GM19238 (cell line): ENCODE data around the gene NFATC1.

Experiments used
- DNase-seq: peaks from one replicate; pipeline ENCODE4 v3.0.0; 2011; ENCODE audit warnings: low spot score; ENCODE audit not compliant: insufficient read length

Gene NFATC1

DNA sequence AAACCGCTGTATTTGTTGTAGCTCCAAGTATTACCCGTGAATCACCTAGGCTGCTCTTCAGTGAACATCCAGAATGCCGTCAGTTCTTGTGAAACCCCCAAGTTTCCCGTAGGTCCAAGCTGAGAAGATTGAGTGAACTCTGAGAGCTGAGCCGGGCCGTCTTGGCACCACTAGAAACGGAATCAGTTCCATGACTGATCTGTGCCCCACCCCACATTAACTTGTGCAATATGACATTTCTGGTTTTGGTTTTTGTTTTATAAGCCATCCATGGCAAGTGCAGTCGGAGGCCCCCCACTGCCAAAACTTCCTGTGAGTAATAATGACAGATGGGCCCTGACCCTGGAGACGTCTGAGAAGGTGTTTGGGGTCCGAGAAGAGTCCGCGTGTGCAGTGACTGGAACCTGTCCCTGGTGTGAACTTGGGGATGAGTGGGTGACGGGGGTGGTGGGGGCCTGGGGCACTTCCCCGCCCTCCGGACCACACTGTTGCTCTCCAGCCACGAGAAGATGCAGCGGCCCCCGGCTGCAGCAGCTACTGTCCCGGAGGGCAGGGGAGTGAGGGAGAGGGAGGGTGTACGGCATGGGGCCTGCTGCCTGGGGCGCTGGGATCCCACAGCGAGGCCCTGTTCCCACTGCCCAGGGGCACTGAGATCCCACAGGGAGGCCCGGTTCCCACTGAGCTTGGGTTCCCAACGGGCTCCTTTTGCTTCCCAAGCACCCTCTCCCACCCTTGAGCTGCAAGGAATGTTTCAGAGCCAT is 26.5 kb downstream of the NFATC1 start:
- DNase-seq = peak; percentile 46

DNA sequence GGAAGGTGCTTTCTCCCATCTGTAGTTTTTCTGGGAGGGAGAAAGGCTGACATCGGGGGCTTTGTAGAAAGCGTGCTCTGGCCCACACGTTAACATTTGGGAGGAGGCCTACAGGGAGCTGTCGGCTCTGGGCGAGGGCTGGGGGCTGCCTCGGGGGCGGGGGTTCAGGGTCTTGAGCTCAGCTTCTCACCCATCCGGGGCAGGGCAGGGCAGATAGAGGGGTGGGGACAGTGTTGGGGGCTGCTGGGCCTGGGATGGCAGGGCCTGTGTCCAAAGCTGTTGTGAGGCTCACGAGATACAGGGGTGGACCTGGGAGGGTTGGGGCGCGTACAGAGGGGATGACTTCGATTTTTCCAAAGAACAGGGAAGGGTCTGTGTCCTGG is 27.0 kb downstream of the NFATC1 start:
- DNase-seq = no peak

DNA sequence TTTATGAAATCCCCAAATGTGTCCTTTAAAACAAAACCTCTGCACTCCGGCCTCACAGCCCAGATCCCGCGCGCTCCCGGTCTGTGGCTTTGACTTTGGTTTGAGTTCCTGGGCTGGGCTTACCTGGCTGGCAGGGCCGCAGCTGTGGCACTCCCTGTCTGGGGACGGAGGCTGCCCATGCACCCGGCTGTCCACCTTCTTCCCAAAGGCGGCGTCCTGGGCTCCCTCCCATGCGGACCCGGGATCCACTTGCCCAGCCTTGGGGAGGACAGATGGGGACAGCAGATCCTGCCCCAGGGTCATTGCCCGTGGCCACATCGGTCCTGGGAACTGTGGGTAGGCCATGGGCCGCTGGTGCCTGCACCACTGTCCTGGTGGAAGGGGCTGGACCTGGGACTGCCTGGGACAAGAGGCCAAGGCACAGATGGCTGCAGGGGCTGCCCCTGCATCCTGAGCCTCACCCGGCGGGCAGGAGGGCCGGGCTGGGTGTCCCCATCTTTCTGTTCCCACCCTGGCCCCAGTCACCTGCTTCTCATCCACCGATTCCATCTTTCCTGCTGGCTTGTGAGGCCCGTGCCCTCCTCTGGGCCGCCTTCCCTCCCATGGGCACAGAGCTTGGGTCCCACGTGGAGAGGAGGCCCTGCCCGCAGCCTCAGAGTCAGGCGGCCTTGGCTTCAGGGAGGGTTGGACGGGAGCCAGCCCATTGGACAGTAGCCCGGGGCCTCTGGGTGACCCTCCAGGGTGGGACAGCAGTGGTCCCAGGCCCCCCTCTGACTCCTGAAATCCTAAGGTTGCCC is 27.7 kb downstream of the NFATC1 start:
- DNase-seq = no peak

DNA sequence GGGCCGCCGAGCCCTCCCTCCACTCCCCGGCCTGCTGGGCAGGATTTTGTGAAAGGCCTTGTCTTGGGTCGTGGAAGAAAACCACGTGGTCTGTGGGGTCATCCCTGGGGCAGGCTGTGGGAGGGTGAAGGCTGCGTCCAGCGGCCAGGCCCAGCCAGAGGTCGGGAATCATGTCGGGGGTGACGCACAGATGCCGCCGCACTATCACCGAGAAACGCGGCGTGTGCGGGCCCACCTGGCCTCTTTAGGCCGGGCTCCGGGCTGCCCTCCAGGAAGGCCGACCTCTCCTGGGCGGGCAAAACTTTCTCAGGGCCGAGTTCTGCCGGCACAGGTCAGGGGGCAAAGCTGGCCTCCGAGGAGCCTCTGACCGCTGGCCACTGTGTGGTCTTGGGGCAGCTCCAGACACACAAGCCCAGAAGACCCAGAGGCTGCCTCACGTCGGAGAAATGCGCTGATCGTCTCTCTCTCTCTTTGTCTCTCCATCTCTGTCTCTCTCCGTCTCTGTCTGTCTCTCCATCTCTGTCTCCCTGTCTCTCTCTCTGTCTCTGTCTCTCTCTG is 28.4 kb downstream of the NFATC1 start:
- DNase-seq = no peak

DNA sequence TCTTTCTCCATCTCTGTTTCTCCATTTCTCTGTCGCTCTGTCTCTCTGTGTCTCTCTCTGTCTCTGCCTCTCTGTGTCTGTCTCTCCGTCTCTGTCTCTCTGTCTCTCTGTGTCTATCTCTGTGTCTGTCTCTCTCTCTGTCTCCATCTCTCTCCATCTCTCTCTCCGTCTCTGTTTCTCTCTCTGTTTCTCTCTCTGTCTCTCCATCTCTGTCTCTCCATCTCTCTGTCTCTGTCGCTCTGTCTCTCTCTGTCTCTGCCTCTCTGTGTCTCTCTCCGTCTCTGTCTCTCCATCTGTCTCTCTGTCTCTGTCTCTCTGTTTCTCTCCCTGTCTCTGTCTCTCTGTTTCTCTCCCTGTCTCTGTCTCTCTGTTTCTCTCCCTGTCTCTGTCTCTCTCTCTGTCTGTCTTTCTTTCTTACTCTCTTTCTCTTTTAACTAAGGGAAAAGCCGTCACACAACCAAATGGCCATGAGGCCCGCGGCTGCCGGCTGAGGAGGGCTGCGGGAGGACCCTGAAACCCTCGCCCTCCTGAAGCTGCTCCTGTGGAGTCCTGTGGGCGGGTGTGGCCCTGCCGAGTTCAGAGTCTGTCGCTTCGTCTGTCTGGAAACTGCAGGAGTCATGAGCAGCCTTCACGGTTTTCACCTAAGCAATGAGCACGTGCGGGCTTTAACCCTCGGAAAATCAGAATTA is 29.3 kb downstream of the NFATC1 start:
- no peak for DNase-seq

DNA sequence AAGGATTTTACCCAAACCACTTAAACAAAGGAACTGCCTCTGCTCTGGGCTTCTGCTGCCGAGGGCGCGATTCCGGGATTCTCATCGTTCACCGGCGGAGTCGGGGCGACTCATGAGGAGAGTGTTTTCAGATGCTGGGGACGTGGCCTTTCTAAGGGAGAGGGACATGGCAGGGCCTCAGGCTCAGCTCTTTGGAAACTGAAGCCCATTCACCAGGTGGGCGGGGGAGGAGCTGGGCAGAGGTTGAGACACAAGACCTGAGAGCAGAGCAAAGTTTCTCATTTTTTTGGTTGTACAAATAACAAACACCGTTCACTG is 29.8 kb downstream of the NFATC1 start:
- no peak for DNase-seq

DNA sequence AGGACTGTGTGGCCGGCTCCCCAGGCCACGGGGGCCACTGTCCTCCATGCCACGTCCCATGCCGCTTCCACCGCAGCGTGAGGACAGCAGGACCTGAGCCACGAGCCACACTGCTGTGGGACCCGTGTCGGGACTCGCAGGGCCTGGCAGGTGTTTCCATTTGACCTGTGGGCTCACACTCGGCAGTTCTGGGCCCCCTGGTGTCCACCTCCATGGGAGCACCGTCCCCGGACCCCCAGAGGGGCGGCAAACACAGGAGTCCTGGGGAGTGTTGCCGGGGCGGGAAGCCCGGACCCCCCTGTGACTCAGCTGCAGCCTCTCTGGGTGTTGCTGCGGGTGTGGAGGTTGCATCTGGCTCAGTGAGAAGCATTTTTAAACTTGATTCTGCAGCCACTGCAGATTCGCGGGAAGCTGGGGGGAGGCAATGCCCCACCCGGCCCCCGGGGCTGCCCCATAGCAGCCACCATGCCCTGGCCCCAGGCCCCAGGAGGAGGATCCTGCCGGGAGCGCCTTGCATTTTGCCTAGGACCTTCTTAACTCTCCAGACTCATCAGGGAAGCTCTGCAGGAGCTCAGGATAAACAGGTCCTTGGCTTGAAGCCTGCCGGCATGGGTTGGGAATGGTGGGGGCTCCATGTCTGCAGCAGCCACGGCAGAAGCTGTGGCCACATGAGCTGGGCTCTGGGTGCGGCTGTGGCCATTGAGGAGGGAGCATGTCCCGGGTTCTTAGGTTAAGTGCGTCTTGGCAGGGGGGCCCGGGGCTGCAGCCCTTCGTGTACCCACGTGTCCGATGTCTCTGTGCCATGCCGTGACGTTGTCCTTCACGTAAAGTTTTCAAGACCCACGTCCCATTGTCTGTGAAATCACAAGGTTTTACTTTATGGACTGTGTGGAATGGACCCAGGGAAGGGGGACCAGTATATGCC is 30.9 kb downstream of the NFATC1 start:
- no peak for DNase-seq

DNA sequence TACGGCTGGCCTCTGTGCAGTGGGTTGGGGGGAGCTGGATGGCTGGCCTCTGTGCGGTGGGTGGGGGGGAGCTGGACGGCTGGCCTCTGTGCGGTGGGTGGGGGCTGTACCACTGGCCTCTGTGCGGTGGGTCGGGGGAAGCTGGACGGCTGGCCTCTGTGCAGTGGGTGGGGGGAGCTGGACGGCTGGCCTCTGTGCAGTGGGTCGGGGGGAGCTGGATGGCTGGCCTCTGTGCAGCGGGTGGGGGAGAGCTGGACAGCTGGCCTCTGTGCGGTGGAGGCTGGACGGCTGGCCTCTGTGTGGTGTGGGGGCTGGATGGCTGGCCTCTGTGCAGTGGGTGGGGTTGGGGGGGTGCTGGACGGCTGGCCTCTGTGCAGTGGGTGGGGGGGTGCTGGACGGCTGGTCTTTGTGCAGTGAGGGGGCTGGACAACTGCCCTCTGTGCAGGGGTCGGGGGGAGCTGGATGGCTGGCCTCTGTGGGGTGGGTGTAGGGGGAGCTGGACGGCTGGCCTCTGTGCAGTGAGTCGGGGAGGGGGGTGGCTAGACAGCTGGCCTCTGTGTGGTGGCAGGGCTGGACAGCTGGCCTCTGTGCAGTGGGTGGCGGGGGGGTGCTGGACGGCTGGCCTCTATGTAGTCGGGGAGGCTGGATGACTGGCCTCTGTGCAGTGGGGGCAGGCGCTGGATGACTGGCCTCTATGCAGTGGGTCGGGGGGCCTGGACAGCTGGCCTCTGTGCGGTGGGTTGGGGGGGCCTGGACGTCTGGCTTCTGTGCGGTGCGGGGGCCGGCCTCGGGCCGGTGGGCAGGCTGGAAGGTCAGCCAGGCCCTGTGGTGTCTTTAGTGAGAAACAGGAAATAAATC is 31.9 kb downstream of the NFATC1 start:
- no peak for DNase-seq

DNA sequence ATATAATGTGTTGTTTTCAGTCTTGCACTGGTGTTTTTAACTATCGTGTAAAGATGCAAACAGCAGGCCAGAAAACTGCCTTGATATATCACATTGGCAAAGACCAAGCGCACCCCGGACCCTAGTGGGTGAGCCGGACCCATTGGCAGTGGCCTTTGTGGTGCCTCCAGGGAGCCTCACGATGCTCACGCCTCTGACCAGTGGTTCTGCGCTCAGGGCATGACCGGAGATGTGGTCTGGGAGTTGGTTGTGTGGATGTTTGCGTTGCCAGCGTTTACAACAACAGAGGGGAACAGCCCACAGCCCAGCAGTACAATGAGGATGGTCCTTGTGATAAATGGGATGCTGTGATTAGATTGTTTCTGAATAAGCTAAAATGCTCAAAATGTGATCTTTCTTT is 32.6 kb downstream of the NFATC1 start:
- DNase-seq = no peak

DNA sequence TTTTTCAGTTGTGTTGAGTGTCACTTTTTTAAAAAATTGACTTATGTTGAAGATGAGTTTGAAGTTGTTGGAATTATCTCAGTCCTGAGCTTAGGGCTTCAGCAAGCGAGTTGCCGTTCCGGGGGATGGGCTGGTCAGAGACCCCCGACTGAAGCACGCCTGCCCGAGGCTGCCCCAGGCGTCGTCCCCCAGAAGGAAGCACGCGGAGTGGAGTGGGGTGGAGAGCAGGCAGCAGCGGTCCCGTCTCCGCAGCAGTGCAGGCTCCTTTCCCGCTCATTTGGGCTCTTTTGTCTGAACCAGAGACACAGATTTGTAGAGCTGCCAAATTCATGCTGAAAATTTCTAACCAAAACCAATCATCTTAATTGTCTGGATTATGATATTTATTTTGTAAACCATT is 33.7 kb downstream of the NFATC1 start:
- no peak for DNase-seq

DNA sequence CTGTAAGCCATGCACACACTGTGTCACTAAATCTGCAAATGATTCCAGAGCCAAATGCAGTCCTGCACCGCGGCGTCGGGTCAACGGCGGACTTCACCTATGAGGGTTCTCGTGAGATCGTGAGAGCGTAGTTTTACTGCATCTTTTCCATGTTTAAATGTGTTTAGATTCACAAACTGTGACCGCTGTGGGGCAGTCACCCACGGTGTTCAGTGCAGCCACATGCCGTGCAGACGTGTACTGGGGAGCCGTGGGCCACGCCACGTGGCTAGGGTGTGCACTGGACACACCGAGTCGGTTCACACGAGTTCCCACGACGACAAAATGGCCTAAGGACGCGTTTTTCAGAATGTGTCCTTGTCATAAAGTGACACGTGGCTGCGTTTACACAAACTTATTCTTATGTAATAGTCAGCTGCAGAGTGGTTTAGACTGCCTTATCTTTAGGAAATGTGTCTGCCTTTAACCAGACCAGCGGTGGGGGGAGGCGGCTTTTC is 34.1 kb downstream of the NFATC1 start:
- DNase-seq = no peak

DNA sequence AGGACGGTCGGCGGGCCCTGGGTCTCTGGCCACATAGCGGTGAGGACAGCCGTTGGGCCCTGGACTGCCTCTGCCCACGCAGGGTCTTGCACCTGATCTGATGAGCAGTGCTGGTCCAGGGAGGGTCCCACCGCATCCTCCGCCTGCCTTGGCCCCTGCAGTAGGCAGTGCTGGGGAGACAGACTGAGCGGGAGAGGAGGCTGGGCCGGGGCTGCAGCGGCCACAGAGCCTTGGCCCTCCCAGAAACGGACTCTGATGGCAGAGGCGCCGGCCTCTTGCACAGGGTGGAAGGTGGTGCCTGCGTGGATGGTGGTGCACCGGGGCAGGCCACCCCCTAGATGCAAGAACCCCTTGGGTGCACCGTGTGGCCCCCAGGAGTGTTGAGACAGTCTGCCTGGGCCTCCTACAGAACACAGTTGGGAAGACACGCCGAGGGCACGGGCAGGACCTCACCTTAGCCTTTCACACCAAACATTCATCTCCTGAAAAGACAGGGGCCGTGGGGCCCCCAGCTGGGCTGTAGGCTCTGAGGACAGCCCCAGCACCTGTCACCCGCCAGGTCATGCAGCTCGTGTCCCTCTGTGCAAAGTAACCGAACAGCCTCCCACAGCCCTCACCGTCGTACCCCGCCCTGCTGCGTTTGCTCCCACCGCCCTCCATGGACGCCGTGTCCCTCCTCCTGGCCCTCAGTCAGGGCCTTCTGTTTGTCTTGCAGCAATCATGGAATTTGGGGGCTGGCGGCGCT is 36.8 kb downstream of the NFATC1 start:
- DNase-seq = no peak

DNA sequence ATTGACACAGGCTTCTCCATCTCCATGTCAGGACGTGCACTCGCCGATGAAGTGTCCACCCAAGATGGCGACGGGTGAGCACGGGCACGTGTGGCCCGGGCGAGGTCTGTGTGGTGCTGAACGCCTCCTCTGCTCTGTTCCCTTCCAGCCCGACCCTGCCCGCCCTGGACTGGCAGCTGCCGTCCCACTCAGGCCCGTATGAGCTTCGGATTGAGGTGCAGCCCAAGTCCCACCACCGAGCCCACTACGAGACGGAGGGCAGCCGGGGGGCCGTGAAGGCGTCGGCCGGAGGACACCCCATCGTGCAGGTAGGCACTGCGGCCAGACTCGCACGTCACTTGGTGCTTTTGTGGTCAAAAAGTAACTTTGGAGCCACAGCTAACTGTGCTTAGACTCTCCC is 37.7 kb downstream of the NFATC1 start:
- no peak for DNase-seq

DNA sequence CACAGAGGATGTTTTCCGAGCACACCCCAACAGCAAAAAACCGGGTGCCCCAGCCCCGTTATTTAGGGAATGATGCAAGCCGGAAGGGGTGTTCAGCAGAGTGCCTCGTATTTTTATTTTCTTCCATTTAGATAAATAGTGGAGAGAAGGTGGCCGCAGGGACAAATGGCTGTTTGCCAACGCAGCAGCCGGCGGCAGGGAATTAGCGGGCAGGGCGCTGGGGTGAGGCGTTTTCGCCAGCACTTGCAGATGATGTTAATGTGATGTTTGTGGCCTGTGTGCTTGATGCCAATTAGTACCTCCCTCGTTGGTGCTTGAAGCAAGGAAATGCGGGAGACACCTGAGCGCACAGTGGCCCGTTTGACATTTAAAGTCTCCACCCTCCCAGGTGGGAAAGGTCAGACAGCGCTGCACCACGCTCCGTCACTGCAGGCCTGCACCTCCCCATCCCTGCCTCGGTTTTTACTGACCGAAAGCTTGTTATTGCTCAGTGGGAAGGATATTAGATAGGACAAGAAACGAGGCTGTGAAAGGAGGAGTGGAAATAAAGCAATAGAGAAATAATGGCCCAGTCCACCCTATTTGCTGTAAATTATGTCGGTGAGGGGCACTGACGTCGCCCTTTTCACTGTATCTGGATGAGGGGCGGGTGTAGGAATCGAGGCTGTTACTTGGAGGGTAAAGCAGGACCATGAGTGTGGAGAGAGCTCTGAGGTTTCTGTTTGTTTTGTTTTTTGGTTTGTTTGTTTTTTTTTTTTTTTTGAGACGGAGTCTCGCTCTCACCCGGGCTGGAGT is 39.1 kb downstream of the NFATC1 start:
- DNase-seq = no peak

DNA sequence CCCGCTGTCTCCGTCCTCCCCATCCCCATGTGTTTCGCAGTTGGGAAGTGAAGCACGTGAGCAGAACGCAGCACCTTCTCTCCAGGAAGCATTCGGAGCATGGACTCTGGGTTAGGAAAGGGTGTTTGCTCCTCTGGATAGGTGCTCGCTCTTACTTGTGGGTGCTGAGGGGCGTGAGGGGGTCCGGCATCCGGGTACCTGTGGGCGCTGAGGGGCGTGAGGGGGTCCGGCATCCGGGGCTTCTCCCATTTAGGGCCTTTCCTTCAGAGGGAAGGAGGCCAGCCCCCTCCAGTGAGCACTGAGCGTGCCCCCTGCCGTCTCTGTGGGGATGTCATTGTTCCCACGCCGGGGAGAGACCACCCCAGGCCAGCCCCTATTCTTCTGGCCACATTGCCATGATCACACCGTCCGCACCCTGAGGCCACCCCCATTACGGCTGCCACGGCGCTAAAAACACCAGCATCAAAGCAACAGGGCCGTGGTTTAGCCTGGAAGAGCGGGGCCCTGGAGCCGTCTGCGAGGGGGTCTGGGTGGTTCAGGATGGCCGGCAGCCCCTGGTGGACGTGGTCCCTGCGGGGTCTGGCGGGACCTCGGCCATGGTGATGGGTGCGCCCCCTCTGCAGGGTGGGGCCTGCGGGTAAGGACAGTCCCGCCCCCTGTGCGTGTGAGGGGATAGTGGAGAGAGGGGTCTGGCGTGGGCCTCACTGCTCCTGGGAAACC is 41.0 kb downstream of the NFATC1 start:
- no peak for DNase-seq

DNA sequence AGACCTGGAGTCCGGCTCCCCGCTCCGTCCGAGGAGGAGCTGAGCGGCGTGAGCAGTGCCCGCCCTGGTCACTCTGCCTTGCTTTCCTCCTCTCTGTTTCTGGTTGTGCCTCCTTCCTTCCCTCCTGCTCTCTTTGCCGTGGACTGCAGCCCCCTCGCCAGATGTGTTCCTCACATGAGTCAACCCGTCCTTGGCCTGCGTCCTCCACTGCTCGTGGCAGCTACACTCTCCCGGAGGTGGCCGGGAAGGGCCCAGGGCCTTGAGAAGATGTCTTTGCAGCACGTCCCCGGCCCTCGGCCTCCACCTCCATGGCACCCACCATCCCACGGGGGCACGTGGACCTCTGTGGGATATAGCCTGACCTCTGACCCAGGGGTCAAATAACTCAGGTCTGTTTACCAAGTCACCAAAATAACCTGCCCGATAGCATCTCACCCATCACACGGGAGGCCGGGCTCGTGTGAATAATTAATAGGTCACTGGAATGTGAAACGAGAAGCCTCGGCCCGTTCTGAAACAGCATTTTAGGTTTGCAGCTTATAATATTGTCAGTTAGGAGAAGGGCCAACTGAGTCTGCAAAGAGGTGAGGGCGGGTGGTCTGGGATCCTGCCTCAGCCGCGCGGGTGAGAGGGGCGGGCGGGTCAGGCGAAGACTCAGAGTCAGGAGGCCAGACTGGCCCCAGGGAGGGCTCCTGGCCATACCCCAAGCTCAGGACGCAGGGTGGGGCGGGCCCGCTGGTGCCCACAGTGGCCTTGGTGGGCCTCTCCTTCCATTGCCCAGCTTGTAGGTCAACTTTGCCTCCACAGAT is 42.6 kb downstream of the NFATC1 start:
- no peak for DNase-seq
